ENCODE data around the gene NIP7.

GRCh38 chr16:69310653-69311532, 28.7 kb upstream of the NIP7 start, which contains the start of gene VPS4A:
- TF ChIP-seq CTCF (IDR thresholded peaks at IDR 0.05): peak; percentile 90
- peak; percentile 78 for TF ChIP-seq POLR2AphosphoS5 (IDR thresholded peaks at IDR 0.05; ENCODE audit: low read depth, low read length)
- TF ChIP-seq, protein P1, sequence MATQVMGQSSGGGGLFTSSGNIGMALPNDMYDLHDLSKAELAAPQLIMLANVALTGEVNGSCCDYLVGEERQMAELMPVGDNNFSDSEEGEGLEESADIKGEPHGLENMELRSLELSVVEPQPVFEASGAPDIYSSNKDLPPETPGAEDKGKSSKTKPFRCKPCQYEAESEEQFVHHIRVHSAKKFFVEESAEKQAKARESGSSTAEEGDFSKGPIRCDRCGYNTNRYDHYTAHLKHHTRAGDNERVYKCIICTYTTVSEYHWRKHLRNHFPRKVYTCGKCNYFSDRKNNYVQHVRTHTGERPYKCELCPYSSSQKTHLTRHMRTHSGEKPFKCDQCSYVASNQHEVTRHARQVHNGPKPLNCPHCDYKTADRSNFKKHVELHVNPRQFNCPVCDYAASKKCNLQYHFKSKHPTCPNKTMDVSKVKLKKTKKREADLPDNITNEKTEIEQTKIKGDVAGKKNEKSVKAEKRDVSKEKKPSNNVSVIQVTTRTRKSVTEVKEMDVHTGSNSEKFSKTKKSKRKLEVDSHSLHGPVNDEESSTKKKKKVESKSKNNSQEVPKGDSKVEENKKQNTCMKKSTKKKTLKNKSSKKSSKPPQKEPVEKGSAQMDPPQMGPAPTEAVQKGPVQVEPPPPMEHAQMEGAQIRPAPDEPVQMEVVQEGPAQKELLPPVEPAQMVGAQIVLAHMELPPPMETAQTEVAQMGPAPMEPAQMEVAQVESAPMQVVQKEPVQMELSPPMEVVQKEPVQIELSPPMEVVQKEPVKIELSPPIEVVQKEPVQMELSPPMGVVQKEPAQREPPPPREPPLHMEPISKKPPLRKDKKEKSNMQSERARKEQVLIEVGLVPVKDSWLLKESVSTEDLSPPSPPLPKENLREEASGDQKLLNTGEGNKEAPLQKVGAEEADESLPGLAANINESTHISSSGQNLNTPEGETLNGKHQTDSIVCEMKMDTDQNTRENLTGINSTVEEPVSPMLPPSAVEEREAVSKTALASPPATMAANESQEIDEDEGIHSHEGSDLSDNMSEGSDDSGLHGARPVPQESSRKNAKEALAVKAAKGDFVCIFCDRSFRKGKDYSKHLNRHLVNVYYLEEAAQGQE (IDR thresholded peaks at IDR 0.05; ENCODE audit: insufficient read depth in 1 of 2, low read depth in 2 of 2, low read length in 1 of 2): no peak
- no peak for TF ChIP-seq TCF7L2 (IDR thresholded peaks at IDR 0.05; ENCODE audit: low read depth, low read length)
- 0 out of 2 replicates have a peak, but pooled peaks have one; percentile 43 for TF ChIP-seq SIN3A (IDR thresholded peaks at IDR 0.05; ENCODE audit: borderline replicate concordance, insufficient read depth, low read depth, low read length)

Data from Panc1 (cell line).